GM23248 (cell line): ENCODE data around the gene OR13H1. TPM values are rescaled to one million over a fixed set of nuclear protein-coding genes. Genes with fewer than 3 reads are reported as not detected.
"Not testable (repeated sequence)": the region's sequence is repeated elsewhere in the genome, so short reads cannot be mapped to it uniquely, and the experiment has no call there.

Experiments
- DNase-seq: peaks from one replicate; pipeline ENCODE4 v3.0.0-alpha.2; 2015
- H2AFZ ChIP-seq: fragments of 200-600 bp; sonication (generic); 2 replicates; pipeline ENCODE4 v1.6.1; 2016; ENCODE audit warnings: antibody characterized with exemption
- H3F3A ChIP-seq: fragments of 200-600 bp; sonication (generic); 2 replicates; pipeline ENCODE4 v1.6.1; 2016; ENCODE audit warnings: mild to moderate bottlenecking, antibody characterized with exemption, mixed run types; ENCODE audit not compliant: insufficient read depth
- H3K27ac ChIP-seq: fragments of 200-600 bp; sonication (generic); 2 replicates; pipeline ENCODE4 v1.5.1; 2016; ENCODE audit warnings: mild to moderate bottlenecking
- H3K27me3 ChIP-seq: fragments of 200-600 bp; sonication (generic); replicated peaks from 2 replicates; pipeline ENCODE4 v1.6.1; 2016; ENCODE audit warnings: mild to moderate bottlenecking; ENCODE audit not compliant: insufficient read depth
- H3K36me3 ChIP-seq: fragments of 200-600 bp; sonication (generic); 2 replicates; pipeline ENCODE4 v1.6.1; 2016; ENCODE audit warnings: low read depth, mild to moderate bottlenecking
- H3K4me1 ChIP-seq: fragments of 200-600 bp; sonication (generic); 2 replicates; pipeline ENCODE4 v1.6.1; 2016; ENCODE audit warnings: mild to moderate bottlenecking; ENCODE audit not compliant: insufficient read depth
- H3K4me2 ChIP-seq: fragments of 200-600 bp; sonication (generic); one replicate; pipeline ENCODE4 v1.6.1; 2016; ENCODE audit warnings: mild to moderate bottlenecking; ENCODE audit not compliant: unreplicated experiment
- H3K4me3 ChIP-seq: fragments of 200-600 bp; sonication (generic); 2 replicates; pipeline ENCODE4 v1.5.1; 2016; ENCODE audit warnings: mild to moderate bottlenecking
- H3K79me2 ChIP-seq: fragments of 200-600 bp; sonication (generic); 2 replicates; pipeline ENCODE4 v1.6.1; 2016; ENCODE audit warnings: mild to moderate bottlenecking; ENCODE audit not compliant: insufficient read depth
- H3K9ac ChIP-seq: fragments of 200-600 bp; sonication (generic); 2 replicates; pipeline ENCODE4 v1.6.1; 2016; ENCODE audit warnings: mild to moderate bottlenecking
- H3K9me2 ChIP-seq: fragments of 200-600 bp; sonication (generic); 2 replicates; pipeline ENCODE4 v1.6.1; 2016; ENCODE audit warnings: mixed run types, mild to moderate bottlenecking, moderate library complexity; ENCODE audit not compliant: insufficient read depth
- H3K9me3 ChIP-seq: fragments of 200-600 bp; sonication (generic); one replicate; pipeline ENCODE4 v1.6.1; 2017; ENCODE audit warnings: low read depth
- H4K20me1 ChIP-seq: fragments of 200-600 bp; sonication (generic); 2 replicates; pipeline ENCODE4 v1.6.0; 2016; ENCODE audit not compliant: insufficient read depth
- EZH2 ChIP-seq: fragments of 200-600 bp; sonication (generic); IDR thresholded peaks from 2 replicates; pipeline ENCODE4 v1.6.1; 2018; ENCODE audit warnings: antibody characterized with exemption, mild to moderate bottlenecking; ENCODE audit not compliant: insufficient read depth, poor library complexity, severe bottlenecking
- EZH2phosphoT487 ChIP-seq: fragments of 200-600 bp; sonication (generic); IDR thresholded peaks from 2 replicates; pipeline ENCODE4 v1.6.1; 2018; ENCODE audit warnings: antibody characterized with exemption, moderate library complexity, mild to moderate bottlenecking, low read depth; ENCODE audit not compliant: insufficient read depth
- WGBS, 2 experiments: methylation state at CpG; one replicate each; pipeline ENCODE4 v1.1.6; 2015 to 2017; ENCODE audit warnings: low lambda C conversion rate in 2 of 2, low coverage in 1 of 2; ENCODE audit errors: missing lambda C conversion rate in 2 of 2; 5-methylcytosine and 5-hydroxymethylcytosine counted together
- in situ Hi-C: fragments of 300-500 bp; cut with MboI; formaldehyde crosslinking; loops from 2 replicates; pipeline ENCODE4 v1.15.0; 2020
- polyA plus RNA-seq: library from polyadenylated mRNA; unstranded; fragments of >200 nt; fragmentation: Nextera tagmentation; extraction: Ambion mirVana; gene quantifications from 2 replicates; pipeline ENCODE4 v1.2.1, GENCODE V29; 2016
- total RNA-seq: library from RNA; depleted of rRNA; stranded (reverse); fragments of >200 nt; shearing (Covaris generic); gene quantifications from 2 replicates; pipeline ENCODE4 v1.2.3, GENCODE V29; 2014; rRNA removed

The OR13H1 gene, protein sequence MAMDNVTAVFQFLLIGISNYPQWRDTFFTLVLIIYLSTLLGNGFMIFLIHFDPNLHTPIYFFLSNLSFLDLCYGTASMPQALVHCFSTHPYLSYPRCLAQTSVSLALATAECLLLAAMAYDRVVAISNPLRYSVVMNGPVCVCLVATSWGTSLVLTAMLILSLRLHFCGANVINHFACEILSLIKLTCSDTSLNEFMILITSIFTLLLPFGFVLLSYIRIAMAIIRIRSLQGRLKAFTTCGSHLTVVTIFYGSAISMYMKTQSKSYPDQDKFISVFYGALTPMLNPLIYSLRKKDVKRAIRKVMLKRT
- total RNA-seq (not detected in 2 replicates), polyA plus RNA-seq (not detected in 2 replicates)

DNA sequence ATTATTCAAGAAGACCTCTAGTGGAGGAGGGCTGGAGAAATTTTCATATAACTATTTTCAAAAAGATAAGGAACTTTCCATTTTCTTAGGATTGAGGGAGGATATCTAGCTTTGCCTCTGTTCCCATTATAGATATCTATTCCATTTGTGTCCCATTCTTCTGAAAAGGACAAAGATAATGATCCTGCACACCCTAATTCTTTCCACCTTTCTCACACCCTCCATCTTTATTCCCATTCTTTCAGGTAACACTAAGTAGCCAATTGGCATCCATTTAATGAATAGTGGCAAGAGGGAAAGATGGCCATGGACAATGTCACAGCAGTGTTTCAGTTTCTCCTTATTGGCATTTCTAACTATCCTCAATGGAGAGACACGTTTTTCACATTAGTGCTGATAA, at the start of gene OR13H1:
TSS of gene OR13H1 (plus strand) at position 301 of the 400 bp plus-strand sequence. CDS start at position 301, 0 bp downstream.
- H4K20me1 ChIP-seq = no peaks in the 10 kb centered on the region
- no peaks in the 10 kb centered on the region for H3K79me2 ChIP-seq
- H2AFZ ChIP-seq = no peak within 1 kb of the TSS
- no peaks in the 10 kb centered on the region for H3F3A ChIP-seq
- no peak within 1 kb of the TSS for H3K4me2 ChIP-seq
- H3K9me3 ChIP-seq = no peaks in the 10 kb centered on the region
- in situ Hi-C loops = no loop called here
- H3K9ac ChIP-seq = no peak within 1 kb of the TSS
- H3K36me3 ChIP-seq = no peaks in the 10 kb centered on the region
- H3K4me3 ChIP-seq = no peak within 1 kb of the TSS
- H3K27ac ChIP-seq = no peak within 1 kb of the TSS
- no peaks in the 10 kb centered on the region for H3K4me1 ChIP-seq
- WGBS, 2 experiments = 0 to 10% methylated on average over 1 of the region's 1 CpG
- H3K27me3 ChIP-seq = no peaks in the 10 kb centered on the region
- no peak for TF ChIP-seq EZH2
- TF ChIP-seq EZH2phosphoT487 = no peak
- DNase-seq = no peak
- H3K9me2 ChIP-seq = no peaks in the 10 kb centered on the region

DNA sequence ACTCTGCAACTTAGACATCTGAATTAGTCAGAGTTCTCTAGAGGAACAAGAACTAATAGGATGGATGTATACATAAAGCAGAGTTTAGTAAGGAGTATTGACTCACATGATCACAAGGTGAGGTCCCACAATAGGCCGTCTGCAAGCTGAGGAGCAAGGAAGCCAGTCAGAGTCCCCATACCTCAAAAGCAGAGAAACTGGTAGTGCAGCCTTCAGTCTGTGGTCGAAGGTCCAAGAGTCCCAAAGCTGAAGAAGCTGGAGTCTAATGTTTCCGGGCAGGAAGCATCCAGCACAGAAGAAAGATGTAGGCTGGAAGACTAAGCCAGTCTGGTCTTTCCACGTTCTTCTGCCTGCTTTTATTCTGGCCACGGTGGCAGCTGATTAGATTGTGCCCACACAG, 42.3 kb upstream of the OR13H1 start:
- H3K79me2 ChIP-seq, in situ Hi-C loops, H3K36me3 ChIP-seq, H3K9me3 ChIP-seq, H3F3A ChIP-seq, H3K27me3 ChIP-seq, H4K20me1 ChIP-seq, H3K9me2 ChIP-seq, H3K27ac ChIP-seq, H3K4me1 ChIP-seq, H3K4me2 ChIP-seq, DNase-seq, H2AFZ ChIP-seq, H3K4me3 ChIP-seq, H3K9ac ChIP-seq: not testable (repeated sequence)
- 11 to 15% methylated on average over 4 to 5 of the region's 5 CpGs for WGBS, 2 experiments

DNA sequence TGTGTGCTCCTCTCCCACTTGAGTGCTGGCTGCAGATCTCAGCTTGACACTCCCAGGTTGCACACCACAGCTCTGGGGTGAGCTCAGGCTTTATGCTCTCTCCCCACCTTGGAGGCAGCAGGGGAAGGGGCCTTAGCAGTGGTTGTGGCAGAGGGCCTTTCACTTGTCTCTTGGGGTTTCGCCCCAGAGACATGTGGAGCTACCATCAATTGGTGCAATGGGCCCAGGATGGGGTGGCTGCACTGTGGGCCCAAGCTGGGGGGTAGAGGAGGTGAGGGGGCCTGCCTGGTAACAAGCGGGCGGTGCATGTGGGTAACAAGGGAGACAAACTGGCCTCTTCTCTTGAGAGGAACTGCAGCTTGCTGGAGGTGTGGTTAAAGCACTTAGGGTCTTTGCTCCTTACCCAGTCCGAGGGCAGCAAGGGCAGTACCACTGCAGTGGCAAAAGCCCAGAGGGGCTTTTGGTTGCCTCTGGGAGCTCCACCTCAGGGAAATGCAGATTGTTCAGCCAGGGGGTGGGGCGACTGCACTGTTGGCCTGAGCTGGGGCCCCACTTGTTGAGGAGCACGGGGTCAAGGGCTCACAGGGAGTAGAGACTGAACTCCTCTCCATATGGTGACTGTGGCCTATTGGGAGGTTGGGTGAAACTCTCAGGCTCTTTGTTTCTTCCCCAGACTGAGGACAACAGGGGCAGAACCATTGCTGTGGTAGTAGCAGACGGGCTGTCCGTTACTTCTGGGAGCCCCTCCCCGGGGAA, 30.5 kb upstream of the OR13H1 start:
- Histone ChIP-seq H3K9me3 (no peaks in the 10 kb centered on the region), H3K4me3 (no peak overlapping the region), H3K36me3 (no peaks in the 10 kb centered on the region), H3K79me2 (no peaks in the 10 kb centered on the region), H3K4me2 (no peak overlapping the region), H3K27me3 (no peaks in the 10 kb centered on the region), H2AFZ (no peak overlapping the region), H3K4me1 (no peaks in the 10 kb centered on the region), H3K27ac (no peak overlapping the region), H3K9ac (no peak overlapping the region), H4K20me1 (no peaks in the 10 kb centered on the region), H3K9me2 (no peaks in the 10 kb centered on the region), H3F3A (no peaks in the 10 kb centered on the region)
- DNase-seq = no peak
- TF ChIP-seq EZH2phosphoT487 = no peak
- TF ChIP-seq EZH2 = no peak
- 45 to 63% methylated on average over 4 to 7 of the region's 9 CpGs for WGBS, 2 experiments
- in situ Hi-C loops = no loop called here

DNA sequence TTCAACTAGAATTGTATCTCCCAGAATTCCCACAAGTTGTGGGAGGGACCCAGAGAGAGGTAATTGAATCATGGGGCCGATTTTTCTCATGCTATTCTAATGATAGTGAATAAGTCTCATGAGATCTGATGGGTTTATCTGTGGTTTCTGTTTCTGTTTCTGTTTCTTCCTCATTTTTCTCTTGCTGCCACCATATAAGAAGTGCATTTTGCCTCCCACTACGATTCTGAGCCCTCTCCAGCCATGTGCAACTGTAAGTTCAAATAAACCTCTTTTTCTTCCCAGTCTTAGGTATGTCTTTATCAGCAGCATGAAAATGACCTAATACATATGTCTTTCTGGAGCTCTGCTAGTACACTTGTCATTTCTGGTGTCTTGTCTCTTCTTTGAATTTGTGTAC, 22.1 kb upstream of the OR13H1 start:
- no peak overlapping the region for H2AFZ ChIP-seq
- no peak overlapping the region for H3K27ac ChIP-seq
- no peaks in the 10 kb centered on the region for H3K9me2 ChIP-seq
- H3K4me3 ChIP-seq = no peak overlapping the region
- in situ Hi-C loops = no loop called here
- no peak overlapping the region for H3K4me2 ChIP-seq
- TF ChIP-seq EZH2 (no peak), EZH2phosphoT487 (no peak)
- no peaks in the 10 kb centered on the region for H3K36me3 ChIP-seq
- no peaks in the 10 kb centered on the region for H4K20me1 ChIP-seq
- no peaks in the 10 kb centered on the region for H3F3A ChIP-seq
- no peaks in the 10 kb centered on the region for H3K4me1 ChIP-seq
- no peak for DNase-seq
- WGBS, 2 experiments = 7 to 8% methylated on average over 2 of the region's 2 CpGs
- no peak overlapping the region for H3K9ac ChIP-seq
- no peaks in the 10 kb centered on the region for H3K27me3 ChIP-seq
- no peaks in the 10 kb centered on the region for H3K9me3 ChIP-seq
- no peaks in the 10 kb centered on the region for H3K79me2 ChIP-seq
